ENCODE data around the gene SNF8.

Gene SNF8

DNA sequence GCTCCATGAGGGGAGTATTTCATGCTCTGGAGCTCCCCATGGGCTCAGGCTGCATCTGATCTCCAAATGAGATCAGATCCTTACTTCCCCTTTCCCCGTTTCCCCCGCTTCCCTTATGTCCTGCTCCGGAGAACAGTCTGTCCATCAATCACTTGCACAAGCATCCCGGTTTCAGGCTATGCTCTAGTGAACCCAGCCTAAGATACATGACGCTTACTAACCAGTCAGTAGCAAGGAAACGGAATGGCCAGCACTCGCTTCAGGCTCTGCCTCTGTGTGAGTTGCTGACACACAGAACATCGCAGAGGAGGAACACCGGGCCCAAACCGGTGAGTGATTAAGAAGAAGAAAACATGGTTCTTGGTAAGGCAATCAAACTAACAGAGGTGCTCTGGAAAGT lies 61.5 kb downstream of the SNF8 start:
- no peak for DNase-seq

DNA sequence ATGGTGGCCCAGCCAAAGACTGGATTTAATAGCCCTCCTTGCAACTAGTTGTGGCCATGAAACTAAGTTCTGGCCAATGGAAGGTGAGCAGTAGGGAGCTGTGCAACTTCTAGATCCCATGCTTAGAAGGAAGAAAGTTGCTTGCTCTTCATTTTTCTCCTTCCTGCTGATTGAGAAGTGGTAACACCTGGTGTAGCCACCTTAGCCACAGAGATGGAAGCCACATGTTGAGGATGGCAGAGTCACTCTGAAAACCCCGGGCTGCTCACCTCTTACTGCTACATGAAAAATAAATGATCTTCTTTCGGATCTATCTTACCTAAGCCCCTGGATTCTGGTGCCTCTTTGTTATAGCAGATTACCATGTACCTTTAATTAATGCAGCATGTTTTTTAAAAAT lies 62.4 kb downstream of the SNF8 start:
- no peak for DNase-seq
